Endodermal cell (in vitro differentiated cells): Measurements from ENCODE around the gene SLC19A3. TPM values are rescaled to one million over a fixed set of nuclear protein-coding genes. Genes with fewer than 3 reads are reported as not detected.
A peak's percentile ranks its signal among the peaks of the same experiment; 100 is the strongest.

ENCODE experiments used
- DNase-seq: peaks from one replicate; pipeline ENCODE4 v3.0.0-alpha.2; 2017
- H3K27ac ChIP-seq: 2 replicates; pipeline ENCODE4 v1.5.1; 2013; ENCODE audit warnings: mild to moderate bottlenecking, low read depth, low read length, moderate library complexity
- H3K27me3 ChIP-seq: 2 replicates; pipeline ENCODE4 v1.6.1; 2013; ENCODE audit warnings: mild to moderate bottlenecking, low read length, moderate library complexity; ENCODE audit not compliant: insufficient read depth, control insufficient read depth, poor library complexity, severe bottlenecking
- H3K36me3 ChIP-seq: 2 replicates; pipeline ENCODE4 v1.7.0; 2013; ENCODE audit warnings: mild to moderate bottlenecking, low read length, moderate library complexity; ENCODE audit not compliant: control insufficient read depth, insufficient read depth
- H3K4me1 ChIP-seq: one replicate; pipeline ENCODE4 v1.7.0; 2013; ENCODE audit warnings: low read length; ENCODE audit not compliant: control insufficient read depth, insufficient read depth
- H3K4me3 ChIP-seq: 2 replicates; pipeline ENCODE4 v1.5.1; 2013; ENCODE audit warnings: mild to moderate bottlenecking, low read length, moderate library complexity
- H3K9ac ChIP-seq: 2 replicates; pipeline ENCODE4 v1.6.1; 2013; ENCODE audit warnings: mild to moderate bottlenecking, low read length, moderate library complexity; ENCODE audit not compliant: poor library complexity, severe bottlenecking; ENCODE audit errors: extremely low read depth
- H3K9me3 ChIP-seq: 2 replicates; pipeline ENCODE4 v1.6.1; 2013; ENCODE audit warnings: mild to moderate bottlenecking, low read length, moderate library complexity; ENCODE audit not compliant: control insufficient read depth
- H3K27ac Mint-ChIP-seq: 2 replicates; pipeline ENCODE4 v1.8.0; 2020; ENCODE audit warnings: mixed read lengths
- H3K27me3 Mint-ChIP-seq: 2 replicates; pipeline ENCODE4 v1.8.0; 2021; ENCODE audit warnings: mild to moderate bottlenecking, mixed read lengths; ENCODE audit not compliant: insufficient read depth
- H3K36me3 Mint-ChIP-seq: 2 replicates; pipeline ENCODE4 v1.8.0; 2020; ENCODE audit warnings: low read depth, mixed read lengths
- H3K4me1 Mint-ChIP-seq: 2 replicates; pipeline ENCODE4 v1.8.0; 2020; ENCODE audit warnings: mixed read lengths
- H3K4me3 Mint-ChIP-seq: 2 replicates; pipeline ENCODE4 v1.8.0; 2020; ENCODE audit warnings: mild to moderate bottlenecking, moderate library complexity, mixed read lengths
- H3K9me3 Mint-ChIP-seq: 2 replicates; pipeline ENCODE4 v1.8.0; 2020; ENCODE audit warnings: mild to moderate bottlenecking, mixed read lengths
- WGBS, 2 experiments: methylation state at CpG; one replicate each; pipeline versions ENCODE4 v1.1.5 to v1.1.7; 2013; ENCODE audit warnings: missing lambda C conversion rate in 2 of 2, mixed read lengths in 1 of 2; ENCODE audit not compliant: insufficient coverage in 1 of 2, insufficient read length in 1 of 2; 5-methylcytosine and 5-hydroxymethylcytosine counted together
- long read RNA-seq, 4 experiments: library from polyadenylated mRNA in 2 of 4; library from RNA in 1 of 4; library from capped mRNA in 1 of 4; stranded (forward) in 3 of 4; unstranded in 1 of 4; transcript quantifications; one replicate each; pipeline ENCODE4 v2.0.0, GENCODE V29; 2020 to 2021; ENCODE audit warnings: inconsistent platforms in 1 of 4
- polyA plus RNA-seq, 2 experiments: library from polyadenylated mRNA; stranded (reverse); fragments of 50-300 nt; gene quantifications; one replicate each; pipeline ENCODE4 v1.2.3, GENCODE V29; 2013
- total RNA-seq, 2 donors: library from RNA; stranded (reverse); fragmentation: NEBNext Ultra II Directional in 1 of 2; extraction: Animal tissue kit (Norgen Biotek cat#: 25700) in 1 of 2; gene quantifications; 2 replicates in 1 of 2; 3 replicates in 1 of 2; pipeline ENCODE4 v1.2.1, GENCODE V29; 2021
- TF ChIP-seq, protein P1 (sequence below): fragments of 200-600 bp; sonication (generic); conservative IDR thresholded peaks from 2 replicates; pipeline ENCODE4 v1.5.0; 2021; ENCODE audit warnings: antibody characterized with exemption, mild to moderate bottlenecking

SLC19A3 gene
- total RNA-seq = 1 to 10 TPM in 1 of 2 donors, under 1 TPM in 1; 0.68 to 1.1 TPM
- 1.5 TPM for polyA plus RNA-seq (2013, experiment 1 of 2)
- 0.41 TPM for polyA plus RNA-seq (2013, experiment 2 of 2)
- long read RNA-seq, experiment 1 = 0 reads
- long read RNA-seq, experiment 2, full-length matches to known transcripts = 1 of 1 reads
- long read RNA-seq, experiment 2, partial matches to known transcripts = 0 of 1 reads
- long read RNA-seq, experiment 2, other reads (novel, unspliced or antisense) = 0 of 1 reads
- long read RNA-seq, experiment 3 = 0 reads
- long read RNA-seq, experiment 4 = 0 reads

DNA sequence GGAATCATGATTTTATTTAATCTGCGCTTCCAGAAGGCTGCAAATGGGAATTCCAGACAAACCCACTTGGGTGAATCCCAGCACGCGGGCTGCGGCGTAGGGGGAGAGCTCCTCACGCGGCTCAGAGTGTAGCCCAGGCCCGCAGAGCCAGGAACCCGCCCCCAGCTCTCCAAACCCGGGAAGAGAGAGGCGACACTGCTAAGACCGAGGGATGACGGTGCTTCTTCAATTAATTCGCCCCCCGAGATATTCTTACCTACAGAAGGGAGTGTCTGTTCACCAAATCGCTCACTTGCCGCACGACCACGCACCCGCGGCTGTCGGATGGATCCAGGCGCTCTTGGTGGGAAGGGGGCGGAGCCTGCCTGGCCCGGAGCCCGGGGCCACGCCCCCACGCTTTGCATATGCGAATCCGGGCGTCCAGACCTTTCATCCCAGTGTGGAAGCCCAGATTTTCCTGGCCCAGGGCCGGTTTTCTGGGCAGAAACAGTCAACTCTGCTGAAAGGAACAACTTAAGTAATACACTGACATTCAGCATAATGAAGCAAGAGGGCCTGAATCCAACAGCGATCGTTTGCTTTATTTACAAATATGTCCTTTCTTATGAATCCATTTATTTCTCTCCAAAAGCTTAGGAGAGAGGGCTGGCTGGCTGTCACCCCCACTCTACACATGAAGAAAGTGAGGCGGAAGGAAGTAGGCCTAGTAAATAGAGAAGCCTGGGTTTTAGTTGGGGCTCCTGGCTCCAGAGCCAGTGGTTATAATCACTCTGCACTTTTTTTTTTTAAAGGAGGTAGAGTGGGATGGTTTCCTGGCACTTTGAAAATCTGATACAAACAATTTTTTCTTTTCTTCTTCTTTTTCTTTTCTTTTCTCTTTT, at the start of gene SLC19A3:
Gene SLC19A3, minus strand, starts transcription at position 342 of the 881 bp plus-strand sequence. CDS start 15,710 bp downstream, outside the sequence.
- 11 to 13% methylated on average over 16 to 35 of the region's 35 CpGs for WGBS, 2 experiments
- peak; percentile 95 for DNase-seq
- TF ChIP-seq, protein P1, sequence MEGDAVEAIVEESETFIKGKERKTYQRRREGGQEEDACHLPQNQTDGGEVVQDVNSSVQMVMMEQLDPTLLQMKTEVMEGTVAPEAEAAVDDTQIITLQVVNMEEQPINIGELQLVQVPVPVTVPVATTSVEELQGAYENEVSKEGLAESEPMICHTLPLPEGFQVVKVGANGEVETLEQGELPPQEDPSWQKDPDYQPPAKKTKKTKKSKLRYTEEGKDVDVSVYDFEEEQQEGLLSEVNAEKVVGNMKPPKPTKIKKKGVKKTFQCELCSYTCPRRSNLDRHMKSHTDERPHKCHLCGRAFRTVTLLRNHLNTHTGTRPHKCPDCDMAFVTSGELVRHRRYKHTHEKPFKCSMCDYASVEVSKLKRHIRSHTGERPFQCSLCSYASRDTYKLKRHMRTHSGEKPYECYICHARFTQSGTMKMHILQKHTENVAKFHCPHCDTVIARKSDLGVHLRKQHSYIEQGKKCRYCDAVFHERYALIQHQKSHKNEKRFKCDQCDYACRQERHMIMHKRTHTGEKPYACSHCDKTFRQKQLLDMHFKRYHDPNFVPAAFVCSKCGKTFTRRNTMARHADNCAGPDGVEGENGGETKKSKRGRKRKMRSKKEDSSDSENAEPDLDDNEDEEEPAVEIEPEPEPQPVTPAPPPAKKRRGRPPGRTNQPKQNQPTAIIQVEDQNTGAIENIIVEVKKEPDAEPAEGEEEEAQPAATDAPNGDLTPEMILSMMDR = no peak

DNA sequence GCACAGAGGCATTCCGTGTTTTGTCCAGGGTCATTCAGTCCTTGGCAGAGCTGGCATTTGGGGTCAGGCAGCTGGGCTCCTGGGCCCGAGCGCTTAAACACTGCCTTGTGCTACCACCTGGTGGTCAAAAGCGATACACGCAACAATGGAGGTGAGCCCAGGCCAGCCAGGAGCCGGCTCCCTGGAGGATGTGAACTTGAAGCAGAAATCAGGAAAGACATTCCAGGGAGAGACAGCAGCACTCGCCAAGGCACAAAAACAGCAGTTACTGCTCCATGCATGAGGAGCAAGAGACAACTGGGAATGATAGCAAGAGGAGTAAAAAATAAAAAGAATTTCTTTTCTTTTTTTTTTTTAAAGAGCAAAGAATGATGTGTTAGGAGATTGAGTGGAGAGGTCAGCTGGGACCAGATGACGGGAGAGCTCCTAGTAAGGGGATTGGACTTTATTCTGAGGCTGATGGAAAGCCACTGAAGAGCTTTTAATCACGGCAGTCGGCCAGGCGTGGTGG, 48.6 kb upstream of the SLC19A3 start:
- no peak overlapping the region for H3K27ac Mint-ChIP-seq
- no peaks in the 10 kb centered on the region for H3K36me3 Mint-ChIP-seq
- no peaks in the 10 kb centered on the region for H3K27me3 ChIP-seq
- H3K4me1 Mint-ChIP-seq = peaks cover 3% of the 10 kb centered on the region
- no peaks in the 10 kb centered on the region for H3K9me3 Mint-ChIP-seq
- WGBS, 2 experiments = 22 to 39% methylated on average over 7 to 11 of the region's 11 CpGs
- H3K9me3 ChIP-seq = no peaks in the 10 kb centered on the region
- no peaks in the 10 kb centered on the region for H3K4me1 ChIP-seq
- H3K27me3 Mint-ChIP-seq = no peaks in the 10 kb centered on the region
- peak; percentile 96 for DNase-seq
- H3K9ac ChIP-seq = no peak overlapping the region
- H3K36me3 ChIP-seq = no peaks in the 10 kb centered on the region
- TF ChIP-seq, protein P1 = peak; percentile 94
- no peak overlapping the region for H3K27ac ChIP-seq
- H3K4me3 Mint-ChIP-seq = no peak overlapping the region
- no peak overlapping the region for H3K4me3 ChIP-seq

More for the DNA sequence above, at the start of gene SLC19A3:
- H3K36me3 Mint-ChIP-seq = no peaks in the 10 kb centered on the region
- H3K4me3 Mint-ChIP-seq = peak within 1 kb of the TSS; percentile 64
- no peak within 1 kb of the TSS for H3K27ac ChIP-seq
- H3K27me3 Mint-ChIP-seq = peaks cover 22% of the 10 kb centered on the region
- peak within 1 kb of the TSS; percentile 77 for H3K4me3 ChIP-seq
- peaks cover 7% of the 10 kb centered on the region for H3K4me1 Mint-ChIP-seq
- H3K27ac Mint-ChIP-seq = no peak within 1 kb of the TSS
- no peaks in the 10 kb centered on the region for H3K4me1 ChIP-seq
- H3K9me3 Mint-ChIP-seq = no peaks in the 10 kb centered on the region
- H3K36me3 ChIP-seq = no peaks in the 10 kb centered on the region
- no peaks in the 10 kb centered on the region for H3K9me3 ChIP-seq
- no peak within 1 kb of the TSS for H3K9ac ChIP-seq
- H3K27me3 ChIP-seq = peaks cover 18% of the 10 kb centered on the region

GRCh38 chr2:227765788-227766372, 48.1 kb upstream of the SLC19A3 start:
- no peaks in the 10 kb centered on the region for H3K9me3 ChIP-seq
- Mint-ChIP-seq H3K27me3 (no peaks in the 10 kb centered on the region), H3K27ac (no peak overlapping the region), H3K4me3 (no peak overlapping the region), H3K36me3 (no peaks in the 10 kb centered on the region), H3K9me3 (no peaks in the 10 kb centered on the region), H3K4me1 (no peaks in the 10 kb centered on the region)
- no peak for DNase-seq
- no peaks in the 10 kb centered on the region for H3K4me1 ChIP-seq
- H3K4me3 ChIP-seq = no peak overlapping the region
- no peak overlapping the region for H3K27ac ChIP-seq
- H3K36me3 ChIP-seq = no peaks in the 10 kb centered on the region
- TF ChIP-seq, protein P1 = no peak
- H3K27me3 ChIP-seq = no peaks in the 10 kb centered on the region
- no peak overlapping the region for H3K9ac ChIP-seq
- WGBS, 2 experiments = 50 to 63% methylated on average over 3 to 4 of the region's 4 CpGs
